HG03571 (cell line): ENCODE results near the gene FOXD4L1.
"Not testable (repeated sequence)": the region's sequence is repeated elsewhere in the genome, so short reads cannot be mapped to it uniquely, and the experiment has no call there.

ENCODE experiments used
- ATAC-seq: cut with Tn5 transposase; IDR thresholded peaks from one replicate; pipeline ENCODE4 v1.9.1; 2021; ENCODE audit not compliant: unreplicated experiment

The FOXD4L1 gene

DNA sequence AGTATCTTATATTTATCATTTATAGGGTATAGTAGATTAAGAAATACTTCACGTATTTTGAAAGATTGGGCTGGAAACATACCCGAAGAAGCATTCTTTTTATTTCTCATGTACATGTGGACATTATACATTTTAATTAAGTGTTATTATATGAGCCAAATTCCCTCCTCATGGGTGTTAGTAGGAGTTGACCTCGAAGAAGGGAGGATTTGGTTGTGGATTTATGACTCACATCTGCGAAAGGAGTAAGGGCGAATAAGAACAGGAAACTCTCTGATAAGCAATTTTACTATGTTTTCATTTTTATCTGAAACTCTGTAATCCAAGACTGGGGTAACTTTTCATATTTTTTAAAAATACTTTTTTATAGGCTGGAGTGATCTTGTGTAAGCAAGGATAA lies 23.0 kb downstream of the FOXD4L1 start:
- not testable (repeated sequence) for ATAC-seq

- not testable (repeated sequence) for ATAC-seq
Observed at GRCh38 chr2:113524986-113525385, 26.5 kb downstream of the FOXD4L1 start.

DNA sequence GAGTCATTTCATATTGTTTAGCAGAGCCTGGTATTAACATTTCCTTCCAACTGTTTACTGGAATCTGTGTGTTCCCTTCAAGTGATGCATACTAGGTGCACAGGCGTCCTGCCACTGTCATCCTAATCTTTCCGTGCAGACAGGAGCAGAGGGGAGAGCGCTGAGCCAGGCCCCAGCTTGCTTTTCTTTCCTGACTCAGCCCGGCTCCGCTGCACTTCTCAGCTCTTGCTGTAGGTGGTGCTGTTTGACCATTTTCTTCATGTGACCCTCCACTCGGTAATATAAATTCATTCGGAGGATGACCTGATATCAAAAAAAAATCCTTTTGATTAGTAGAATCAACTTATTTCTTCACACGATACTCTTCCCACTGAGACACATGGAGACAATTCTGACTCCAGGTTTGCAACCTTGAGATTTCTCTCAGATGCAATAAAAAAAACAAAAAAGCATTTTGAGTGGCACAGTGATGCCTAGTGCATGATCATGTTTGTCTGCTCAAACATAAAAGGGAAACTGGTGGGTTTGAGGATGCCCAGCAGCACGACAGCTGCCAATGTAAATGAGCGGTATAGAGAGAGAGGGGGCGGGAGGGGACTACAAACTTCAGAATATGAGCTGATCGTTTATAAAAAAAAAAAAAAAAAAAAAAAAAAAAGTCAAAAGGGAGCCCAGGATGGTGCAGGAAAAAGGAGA lies 29.0 kb downstream of the FOXD4L1 start:
- not testable (repeated sequence) for ATAC-seq

DNA sequence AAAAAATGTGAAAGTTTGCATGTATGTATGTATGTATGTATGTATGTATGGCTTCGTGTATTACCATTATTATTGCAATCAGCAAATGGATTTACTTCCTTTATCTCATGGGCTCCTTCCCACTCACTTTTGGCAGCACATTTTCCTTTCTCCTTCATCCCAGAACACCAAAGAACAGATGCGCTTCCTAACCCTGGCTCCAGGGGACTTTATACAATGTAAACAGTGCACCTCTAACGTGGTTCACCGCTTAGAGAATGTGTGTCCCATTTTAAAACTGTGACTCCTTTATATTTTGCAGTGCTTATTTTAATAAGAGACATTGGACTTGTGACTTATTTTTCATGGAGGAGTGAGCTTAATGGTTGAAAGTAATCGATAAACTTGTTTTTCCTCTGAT lies 29.7 kb downstream of the FOXD4L1 start:
- ATAC-seq = not testable (repeated sequence)

- ATAC-seq = not testable (repeated sequence)
Observed at GRCh38 chr2:113528904-113529303, 30.4 kb downstream of the FOXD4L1 start.

- ATAC-seq = not testable (repeated sequence)
Observed at GRCh38 chr2:113532991-113533390, 34.5 kb downstream of the FOXD4L1 start.

GRCh38 chr2:113536573-113536972 lies 38.1 kb downstream of the FOXD4L1 start:
- ATAC-seq = not testable (repeated sequence)

GRCh38 chr2:113540834-113541203 lies 42.4 kb downstream of the FOXD4L1 start:
- ATAC-seq = not testable (repeated sequence)

DNA sequence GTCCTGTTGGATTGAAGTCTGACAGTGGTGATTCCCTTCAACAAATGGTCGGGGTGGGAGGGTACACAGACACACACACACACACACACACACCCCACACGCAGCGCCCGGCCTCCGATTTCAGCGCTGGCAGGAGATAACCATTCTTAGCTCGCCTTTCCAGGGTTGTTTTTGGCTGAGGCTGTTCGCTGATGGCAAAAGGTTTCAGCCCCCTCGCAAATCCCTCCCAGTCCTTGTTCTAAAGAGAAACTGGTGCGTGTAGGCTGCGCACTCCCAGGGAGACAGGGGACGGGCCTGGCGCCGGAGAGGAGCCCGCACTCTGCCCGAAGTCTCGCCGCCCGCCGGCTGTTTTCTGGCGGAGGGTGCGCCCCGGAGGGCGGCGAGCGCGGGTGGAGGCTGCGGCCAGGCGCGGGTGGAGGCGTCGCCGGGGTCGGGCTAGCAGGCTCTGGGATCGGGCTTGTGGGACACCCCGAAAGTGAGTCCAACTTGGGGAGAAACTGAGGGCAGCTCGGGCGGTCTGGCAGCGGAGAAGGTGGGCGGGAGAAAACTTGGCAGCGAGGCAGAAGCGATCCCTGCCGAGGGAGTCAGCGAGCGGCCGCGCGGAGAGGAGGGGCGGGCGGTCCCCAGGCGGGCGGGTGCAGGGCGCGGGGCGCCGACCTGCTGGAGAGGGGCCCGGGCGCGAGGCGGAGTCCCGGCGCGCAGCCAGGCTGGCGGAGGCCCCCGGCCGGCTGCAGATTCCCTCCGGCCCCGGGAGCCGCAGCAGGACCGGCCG lies 42.9 kb downstream of the FOXD4L1 start:
- not testable (repeated sequence) for ATAC-seq

- ATAC-seq = not testable (repeated sequence)
Observed at GRCh38 chr2:113541976-113542485, 43.6 kb downstream of the FOXD4L1 start.

GRCh38 chr2:113542529-113542928 lies 44.1 kb downstream of the FOXD4L1 start:
- not testable (repeated sequence) for ATAC-seq
